Left lung (tissue), 10 donors: ENCODE data around the gene R3HDM4. TPM values are rescaled to one million over a fixed set of nuclear protein-coding genes. Genes with fewer than 3 reads are reported as not detected.
A peak's percentile ranks its signal among the peaks of the same experiment; 100 is the strongest.

Source experiments
- ATAC-seq: fragments of 200-7000 bp; cut with Tn5 transposase; one replicate; pipeline ENCODE4 v1.9.1; 2020; ENCODE audit warnings: moderate library complexity
- DNase-seq, 4 donors: peaks; one replicate each; pipeline ENCODE4 v3.0.0-alpha.2; 2013 to 2020
- H3K27ac ChIP-seq, 2 donors: fragments of 200-600 bp; sonication (generic) in 1 of 2; one replicate each; pipeline versions ENCODE4 v1.5.0 to v1.8.0; 2020 to 2021
- H3K27me3 ChIP-seq, 2 donors: fragments of 200-600 bp; sonication (generic) in 1 of 2; one replicate each; pipeline versions ENCODE4 v1.5.0 to v1.8.0; 2020 to 2021
- H3K36me3 ChIP-seq, 2 donors: fragments of 200-600 bp; sonication (generic) in 1 of 2; one replicate each; pipeline versions ENCODE4 v1.5.0 to v1.8.0; 2020 to 2021
- H3K4me1 ChIP-seq, 2 donors: fragments of 200-600 bp; one replicate each; pipeline ENCODE4 v1.8.0; 2021
- H3K4me3 ChIP-seq, 2 donors: fragments of 200-600 bp; sonication (generic) in 1 of 2; one replicate each; pipeline versions ENCODE4 v1.5.0 to v1.8.0; 2020 to 2021; ENCODE audit warnings: mild to moderate bottlenecking in 1 of 2
- H3K9me3 ChIP-seq, 2 donors: fragments of 200-600 bp; sonication (generic) in 1 of 2; one replicate each; pipeline versions ENCODE4 v1.5.0 to v1.8.0; 2020 to 2021
- CTCF ChIP-seq, 2 donors: fragments of 200-600 bp; sonication (generic) in 1 of 2; IDR thresholded peaks; one replicate each; pipeline versions ENCODE4 v1.5.0 to v1.8.0; 2021; ENCODE audit warnings: antibody characterized with exemption in 2 of 2
- intact Hi-C, 2 donors: fragments of 100-400 bp; cut with DNase I; formaldehyde crosslinking; loops; one replicate each; pipeline versions ENCODE4 v1.11.2 to v1.14.2; 2022
- polyA plus RNA-seq, 6 donors: library from polyadenylated mRNA; unstranded; fragments of 120-200 nt; gene quantifications; one replicate each; pipeline ENCODE4 v1.2.1, GENCODE V29; 2013; ENCODE audit not compliant: insufficient read length in 6 of 6
- total RNA-seq, 2 donors: library from RNA; stranded (reverse); fragmentation: NEBNext Ultra II Directional; extraction: Animal tissue kit (Norgen Biotek cat#: 25700); gene quantifications; one replicate each; pipeline ENCODE4 v1.2.1, GENCODE V29; 2021
- donor health status: DM: no; HTN: yes; CAD: no.
- donor health status: DM: no; HTN: no; CAD: no.

The R3HDM4 gene
- total and polyA plus RNA-seq, 8 donors = 28.8 to 66.3 (median 39.0) TPM

GRCh38 chr19:954672-955494 lies 41.9 kb upstream of the R3HDM4 start:
- H3K27ac ChIP-seq = no peak overlapping the region
- H3K4me3 ChIP-seq = no peak overlapping the region
- DNase-seq (peak in 1 of 4 donors; percentile 69), ATAC-seq (no peak)
- H3K9me3 ChIP-seq = no peaks in the 10 kb centered on the region
- H3K27me3 ChIP-seq = no peaks in the 10 kb centered on the region
- peaks cover 0 to 14% of the 10 kb centered on the region in 2 donors for H3K36me3 ChIP-seq
- TF ChIP-seq CTCF (IDR thresholded peaks at IDR 0.05) = no peak
- intact Hi-C loops = no loop called here
- peaks cover 11 to 37% of the 10 kb centered on the region in 2 donors for H3K4me1 ChIP-seq

GRCh38 chr19:954272-954671 lies 41.3 kb upstream of the R3HDM4 start:
- H3K27me3 ChIP-seq = no peaks in the 10 kb centered on the region
- intact Hi-C loops = no loop called here
- no peak for TF ChIP-seq CTCF (IDR thresholded peaks at IDR 0.05)
- no peak overlapping the region for H3K27ac ChIP-seq
- ATAC-seq = no peak
- no peak for DNase-seq
- H3K4me3 ChIP-seq = no peak overlapping the region
- H3K9me3 ChIP-seq = no peaks in the 10 kb centered on the region
- H3K36me3 ChIP-seq = peaks cover 0 to 8% of the 10 kb centered on the region in 2 donors
- H3K4me1 ChIP-seq = peaks cover 11 to 37% of the 10 kb centered on the region in 2 donors

- no peak for ATAC-seq
- H3K4me3 ChIP-seq = peak overlapping the region in 1 of 2 donors; percentile 14
- H3K27me3 ChIP-seq = no peaks in the 10 kb centered on the region
Measured at GRCh38 chr19:953445-954271, 40.6 kb upstream of the R3HDM4 start.

GRCh38 chr19:952680-953444 lies 39.8 kb upstream of the R3HDM4 start:
- DNase-seq (peak in 2 of 4 donors; percentile 59 to 73), ATAC-seq (peak; percentile 40)
- H3K4me3 ChIP-seq = peak overlapping the region in 1 of 2 donors; percentile 14
- H3K27ac ChIP-seq = no peak overlapping the region
- TF ChIP-seq CTCF (IDR thresholded peaks at IDR 0.05) = no peak
- peaks cover 11 to 44% of the 10 kb centered on the region in 2 donors for H3K4me1 ChIP-seq
- peaks cover 0 to under 1% of the 10 kb centered on the region in 2 donors for H3K36me3 ChIP-seq
- intact Hi-C loops = no loop called here
- no peaks in the 10 kb centered on the region for H3K27me3 ChIP-seq
- H3K9me3 ChIP-seq = no peaks in the 10 kb centered on the region

More at GRCh38 chr19:953445-954271, 40.6 kb upstream of the R3HDM4 start:
- H3K36me3 ChIP-seq = peaks cover 0 to 2% of the 10 kb centered on the region in 2 donors
- H3K9me3 ChIP-seq = no peaks in the 10 kb centered on the region
- H3K4me1 ChIP-seq = peaks cover 11 to 37% of the 10 kb centered on the region in 2 donors
- H3K27ac ChIP-seq = no peak overlapping the region
- intact Hi-C loops = no loop called here
- DNase-seq = peak in 1 of 4 donors; percentile 68
- no peak for TF ChIP-seq CTCF (IDR thresholded peaks at IDR 0.05)
